G401.6 (cell line): Measurements from ENCODE around the gene AK5.

Experiments used
- FAIRE-seq: peaks from 2 replicates; lab custom pipeline; 2012; peaks lifted over from hg19 to GRCh38; lab: Jason Lieb, UNC

Gene AK5

GRCh38 chr1:77543822-77544448, 262.1 kb downstream of the AK5 start:
- FAIRE-seq = no peak

- FAIRE-seq = no peak
These were observed 263.0 kb downstream of the AK5 start for GRCh38 chr1:77544845-77545244.

- FAIRE-seq = no peak
These were observed 264.2 kb downstream of the AK5 start for GRCh38 chr1:77545970-77546369.

GRCh38 chr1:77546890-77547289, 265.1 kb downstream of the AK5 start:
- FAIRE-seq = no peak

GRCh38 chr1:77548285-77548684, 266.5 kb downstream of the AK5 start:
- no peak for FAIRE-seq

DNA sequence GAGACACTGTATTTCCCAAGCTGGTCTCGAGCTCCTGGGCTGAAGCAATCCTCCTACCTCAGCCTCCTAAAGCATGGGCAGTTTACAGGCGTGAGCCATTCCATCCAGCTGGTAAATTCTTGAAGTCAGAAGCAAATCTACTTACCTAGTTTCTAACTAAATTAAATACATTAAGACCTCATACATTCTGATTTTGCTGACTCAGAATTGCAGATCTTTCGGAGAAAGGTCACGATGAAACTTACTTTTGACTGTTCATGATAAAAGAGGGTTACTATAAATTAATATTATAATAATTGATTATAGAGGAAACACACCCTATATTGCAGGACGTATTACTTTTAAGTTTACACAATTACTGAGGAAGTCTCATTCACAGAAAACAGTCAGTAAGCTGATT, 268.3 kb downstream of the AK5 start:
- no peak for FAIRE-seq

GRCh38 chr1:77552626-77553025, 270.8 kb downstream of the AK5 start:
- no peak for FAIRE-seq

GRCh38 chr1:77553568-77554291, 271.9 kb downstream of the AK5 start:
- no peak for FAIRE-seq

GRCh38 chr1:77556045-77556444, 274.2 kb downstream of the AK5 start:
- no peak for FAIRE-seq

GRCh38 chr1:77557053-77557452, 275.2 kb downstream of the AK5 start:
- no peak for FAIRE-seq

GRCh38 chr1:77558591-77559164, 276.9 kb downstream of the AK5 start:
- no peak for FAIRE-seq

- no peak for FAIRE-seq
These were observed 278.9 kb downstream of the AK5 start for GRCh38 chr1:77560741-77561140.

GRCh38 chr1:77562596-77563150, 280.9 kb downstream of the AK5 start:
- FAIRE-seq = no peak

- FAIRE-seq = no peak
These were observed 283.5 kb downstream of the AK5 start for GRCh38 chr1:77565321-77565720.

DNA sequence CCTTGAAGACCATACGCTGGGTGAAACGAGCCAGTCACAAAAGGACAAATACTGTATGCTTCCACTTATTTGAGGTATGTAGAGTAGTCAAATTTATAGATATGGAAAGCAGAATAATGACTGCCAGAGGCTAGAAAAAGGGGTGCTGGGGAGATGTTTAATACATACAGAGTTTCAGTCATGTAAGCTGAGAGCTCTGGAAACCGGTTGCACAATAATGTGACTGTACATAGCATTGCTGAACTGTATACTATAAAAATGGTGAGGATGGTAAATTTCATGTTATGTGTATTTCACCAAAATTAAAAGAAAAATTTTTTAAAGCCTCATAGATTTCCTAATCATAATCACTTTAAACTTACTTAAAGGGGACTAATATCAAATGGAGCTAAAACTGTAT, 289.8 kb downstream of the AK5 start:
- FAIRE-seq = no peak

GRCh38 chr1:77579547-77579946, 297.7 kb downstream of the AK5 start:
- FAIRE-seq = peak; percentile 34

- FAIRE-seq = no peak
These were observed 301.1 kb downstream of the AK5 start for GRCh38 chr1:77582905-77583304.

- FAIRE-seq = no peak
These were observed 301.7 kb downstream of the AK5 start for GRCh38 chr1:77583483-77583882.

- FAIRE-seq = no peak
These were observed 303.1 kb downstream of the AK5 start for GRCh38 chr1:77584884-77585283.

DNA sequence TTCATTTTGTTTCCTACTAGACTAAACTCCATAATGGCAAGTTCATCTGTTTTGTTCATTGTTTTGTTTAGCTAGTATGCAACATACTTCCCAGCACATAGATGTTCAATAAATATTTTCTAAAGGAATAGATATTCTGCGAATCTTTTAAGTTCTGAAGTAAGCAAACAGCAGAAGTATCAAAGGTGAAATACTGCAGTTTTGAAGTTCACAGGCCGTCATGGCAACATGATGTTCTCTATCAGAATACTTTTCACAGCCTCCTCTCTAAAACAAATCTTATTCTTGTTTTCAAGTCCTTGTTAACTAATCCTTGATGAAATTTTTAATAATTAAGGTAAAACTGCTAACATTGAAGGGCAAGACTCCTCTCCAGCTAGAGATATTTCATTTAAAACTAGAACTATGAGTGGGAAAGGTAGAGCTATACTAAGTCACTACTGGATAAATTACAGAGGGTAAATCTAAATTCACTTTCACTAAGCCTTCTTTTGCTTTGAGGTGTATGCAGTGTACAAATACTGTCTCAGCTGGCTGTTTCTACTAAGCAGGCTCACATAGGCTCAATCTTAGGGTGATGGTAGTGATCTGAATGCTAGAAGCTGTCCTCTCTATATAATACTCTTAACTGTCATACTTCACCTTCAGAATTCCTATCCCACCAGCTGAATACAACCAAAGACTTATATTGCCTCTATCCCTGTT, 303.9 kb downstream of the AK5 start:
- FAIRE-seq = peak; percentile 27

DNA sequence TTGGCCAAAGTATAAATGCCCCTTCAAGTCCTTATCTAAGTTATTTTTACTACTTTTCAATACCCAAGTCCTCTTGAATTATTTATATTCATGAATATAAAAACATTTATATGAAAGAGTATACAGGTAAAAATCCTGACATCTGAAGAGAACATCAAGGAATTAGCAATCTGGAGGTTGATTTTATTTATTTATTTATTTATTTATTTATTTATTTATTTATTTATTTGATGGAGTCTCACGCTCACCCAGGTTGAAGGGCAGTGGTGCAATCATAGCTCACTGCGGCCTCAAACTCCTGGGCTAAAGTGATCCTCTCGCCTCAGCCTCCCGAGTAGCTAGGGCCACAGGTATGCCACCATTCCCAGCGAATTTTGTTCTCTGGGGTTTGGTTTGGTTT, 307.4 kb downstream of the AK5 start:
- FAIRE-seq = no peak

DNA sequence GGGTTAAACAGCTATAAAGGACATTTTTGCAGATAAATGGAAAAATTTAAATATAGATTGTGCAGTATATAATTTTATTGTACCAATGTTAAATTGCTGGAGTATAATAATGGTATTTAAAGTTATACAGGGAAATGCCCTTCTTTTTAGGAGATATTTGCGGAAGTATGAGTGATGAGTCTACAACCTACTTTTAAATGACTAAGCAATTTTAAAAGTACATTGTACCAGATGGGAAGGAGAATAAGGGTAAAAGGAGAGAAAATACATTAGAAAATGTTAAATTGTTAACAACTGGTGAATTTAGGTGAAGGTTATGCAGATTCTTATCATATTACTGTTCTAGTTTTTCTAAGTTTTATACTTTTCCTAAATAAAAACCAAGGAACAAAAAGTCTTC, 308.8 kb downstream of the AK5 start:
- FAIRE-seq = no peak

GRCh38 chr1:77592906-77593305, 311.1 kb downstream of the AK5 start:
- no peak for FAIRE-seq
